Measurements from ENCODE around the gene B4GALT7.

B4GALT7 gene

DNA sequence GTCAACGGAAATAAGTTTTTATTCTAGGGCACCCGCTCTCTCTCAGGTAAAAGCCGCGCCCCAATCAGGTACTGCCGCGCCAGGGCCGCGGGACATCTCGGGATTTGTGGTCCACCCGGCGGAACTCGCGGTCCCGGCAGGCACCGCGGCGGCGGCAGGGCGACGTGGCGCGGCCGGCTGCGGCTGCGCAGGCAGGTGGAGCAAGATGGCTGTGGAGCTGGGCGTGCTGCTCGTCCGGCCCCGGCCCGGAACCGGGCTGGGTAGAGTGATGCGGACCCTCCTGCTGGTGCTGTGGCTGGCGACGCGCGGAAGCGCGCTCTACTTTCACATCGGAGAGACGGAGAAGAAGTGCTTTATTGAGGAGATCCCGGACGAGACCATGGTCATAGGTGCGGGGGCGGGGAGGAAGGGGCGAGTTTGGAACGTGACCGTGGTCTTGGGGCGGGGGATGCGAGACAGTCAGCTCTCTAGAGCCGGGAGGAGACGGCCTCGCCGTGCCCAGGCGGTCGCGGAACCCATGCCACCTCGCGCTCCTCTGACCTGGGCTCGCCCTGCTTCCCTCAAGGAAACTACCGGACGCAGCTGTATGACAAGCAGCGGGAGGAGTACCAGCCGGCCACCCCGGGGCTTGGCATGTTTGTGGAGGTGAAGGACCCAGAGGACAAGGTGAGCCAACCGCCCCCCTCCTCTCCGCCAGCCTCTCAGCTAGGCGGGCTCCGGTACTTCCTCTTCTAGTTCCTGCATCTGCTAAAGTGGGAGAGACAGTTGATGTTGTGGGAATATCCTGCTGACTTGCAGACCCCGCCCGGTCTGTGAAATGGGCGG is 7.7 kb upstream of the B4GALT7 start, which contains the start of gene TMED9:
Gene TMED9, plus strand, starts transcription at position 194 of the 825 bp plus-strand sequence. Its CDS starts 12 bp downstream, at position 206.
- H3K36me3 ChIP-seq (ENCODE audit: insufficient read depth, low read length): peaks cover 37% of the 10 kb centered on the region
- H3K27ac ChIP-seq (ENCODE audit: low read length): peak within 1 kb of the TSS; percentile 83
- peaks cover 26% of the 10 kb centered on the region for H3K4me1 ChIP-seq (ENCODE audit: insufficient read depth, low read length)
- no peaks in the 10 kb centered on the region for H3K27me3 ChIP-seq (ENCODE audit: insufficient read depth, low read length, poor library complexity)
- H3K4me3 ChIP-seq (ENCODE audit: low read depth in 1 of 2, low read length in 2 of 2): peak within 1 kb of the TSS; percentile 65 to 85
- peak; percentile 85 for DNase-seq
- H2AFZ ChIP-seq (ENCODE audit: low read depth, low read length): peak within 1 kb of the TSS; percentile 86
- H3K4me2 ChIP-seq (ENCODE audit: insufficient read depth, low read length): peak within 1 kb of the TSS; percentile 83
- ATAC-seq (ENCODE audit: insufficient read depth, low read depth): peak; percentile 98
- TF ChIP-seq, protein P1, sequence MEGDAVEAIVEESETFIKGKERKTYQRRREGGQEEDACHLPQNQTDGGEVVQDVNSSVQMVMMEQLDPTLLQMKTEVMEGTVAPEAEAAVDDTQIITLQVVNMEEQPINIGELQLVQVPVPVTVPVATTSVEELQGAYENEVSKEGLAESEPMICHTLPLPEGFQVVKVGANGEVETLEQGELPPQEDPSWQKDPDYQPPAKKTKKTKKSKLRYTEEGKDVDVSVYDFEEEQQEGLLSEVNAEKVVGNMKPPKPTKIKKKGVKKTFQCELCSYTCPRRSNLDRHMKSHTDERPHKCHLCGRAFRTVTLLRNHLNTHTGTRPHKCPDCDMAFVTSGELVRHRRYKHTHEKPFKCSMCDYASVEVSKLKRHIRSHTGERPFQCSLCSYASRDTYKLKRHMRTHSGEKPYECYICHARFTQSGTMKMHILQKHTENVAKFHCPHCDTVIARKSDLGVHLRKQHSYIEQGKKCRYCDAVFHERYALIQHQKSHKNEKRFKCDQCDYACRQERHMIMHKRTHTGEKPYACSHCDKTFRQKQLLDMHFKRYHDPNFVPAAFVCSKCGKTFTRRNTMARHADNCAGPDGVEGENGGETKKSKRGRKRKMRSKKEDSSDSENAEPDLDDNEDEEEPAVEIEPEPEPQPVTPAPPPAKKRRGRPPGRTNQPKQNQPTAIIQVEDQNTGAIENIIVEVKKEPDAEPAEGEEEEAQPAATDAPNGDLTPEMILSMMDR (IDR thresholded peaks at IDR 0.05; ENCODE audit: borderline replicate concordance, extremely low read depth, low read length, poor library complexity, severe bottlenecking): no peak
- H3K9me3 ChIP-seq (ENCODE audit: insufficient read depth, low read length, severe bottlenecking): no peaks in the 10 kb centered on the region
- peaks cover 24% of the 10 kb centered on the region for H3K79me2 ChIP-seq (ENCODE audit: insufficient read depth, low read length)
- H3K9ac ChIP-seq (ENCODE audit: low read depth, low read length): peak within 1 kb of the TSS; percentile 89
- peaks cover 11% of the 10 kb centered on the region for H4K20me1 ChIP-seq (ENCODE audit: insufficient read depth, low read length)

DNA sequence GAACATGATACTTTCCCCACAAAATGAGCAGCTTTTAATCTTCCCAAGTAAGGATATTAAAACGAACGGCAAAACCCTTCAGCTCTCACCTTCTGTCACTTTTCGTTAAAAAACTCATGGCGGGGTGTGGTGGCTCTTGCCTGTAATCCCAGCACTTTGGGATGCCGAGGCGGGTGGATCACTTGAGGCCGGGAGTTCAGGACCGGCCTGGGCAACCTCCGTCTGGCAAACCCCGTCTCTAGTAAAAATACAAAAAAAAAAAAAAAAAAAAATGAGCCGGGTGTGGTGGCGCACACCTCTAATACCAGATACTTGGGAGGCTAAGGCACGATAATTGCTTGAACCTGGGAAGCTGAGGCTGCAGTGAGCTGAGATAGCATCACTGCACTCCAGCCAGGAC is 7.0 kb upstream of the B4GALT7 start:
- Histone ChIP-seq H3K27me3 (ENCODE audit: insufficient read depth, low read length, poor library complexity) (no peaks in the 10 kb centered on the region), H3K27ac (ENCODE audit: low read length) (peak overlapping the region; percentile 83), H3K4me1 (ENCODE audit: insufficient read depth, low read length) (peaks cover 26% of the 10 kb centered on the region), H3K36me3 (ENCODE audit: insufficient read depth, low read length) (peaks cover 37% of the 10 kb centered on the region), H3K4me3 (ENCODE audit: low read depth in 1 of 2, low read length in 2 of 2) (peak overlapping the region; percentile 65 to 85), H2AFZ (ENCODE audit: low read depth, low read length) (no peak overlapping the region), H3K9ac (ENCODE audit: low read depth, low read length) (peak overlapping the region; percentile 89), H4K20me1 (ENCODE audit: insufficient read depth, low read length) (peaks cover 11% of the 10 kb centered on the region), H3K4me2 (ENCODE audit: insufficient read depth, low read length) (peak overlapping the region; percentile 83), H3K79me2 (ENCODE audit: insufficient read depth, low read length) (peaks cover 24% of the 10 kb centered on the region), H3K9me3 (ENCODE audit: insufficient read depth, low read length, severe bottlenecking) (no peaks in the 10 kb centered on the region)
- no peak for DNase-seq
- TF ChIP-seq, protein P1 (IDR thresholded peaks at IDR 0.05; ENCODE audit: borderline replicate concordance, extremely low read depth, low read length, poor library complexity, severe bottlenecking): no peak
- no peak for TF ChIP-seq EZH2 (IDR thresholded peaks at IDR 0.05; ENCODE audit: borderline replicate concordance, low read depth, low read length, severe bottlenecking)
- ATAC-seq (ENCODE audit: insufficient read depth, low read depth): no peak

DNA sequence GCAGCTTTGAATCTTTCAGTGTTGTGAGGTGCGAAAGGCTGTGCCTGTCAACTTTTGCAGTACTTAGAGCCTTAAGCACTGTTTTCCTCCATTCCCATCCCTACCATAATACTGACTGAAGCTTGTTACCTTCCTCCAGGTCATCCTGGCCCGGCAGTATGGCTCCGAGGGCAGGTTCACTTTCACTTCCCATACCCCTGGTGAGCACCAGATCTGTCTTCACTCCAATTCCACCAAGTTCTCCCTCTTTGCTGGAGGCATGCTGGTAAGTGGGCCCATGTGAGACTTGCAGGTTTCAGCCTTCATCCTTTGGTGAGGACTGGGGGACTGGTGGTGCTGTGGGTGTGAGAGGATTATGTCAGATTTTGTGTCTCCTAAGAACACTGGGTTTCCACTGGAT is 6.4 kb upstream of the B4GALT7 start:
- no peak overlapping the region for H2AFZ ChIP-seq (ENCODE audit: low read depth, low read length)
- no peak overlapping the region for H3K9ac ChIP-seq (ENCODE audit: low read depth, low read length)
- H3K4me2 ChIP-seq (ENCODE audit: insufficient read depth, low read length): peak overlapping the region; percentile 83
- ATAC-seq (ENCODE audit: insufficient read depth, low read depth): no peak
- peaks cover 26% of the 10 kb centered on the region for H3K4me1 ChIP-seq (ENCODE audit: insufficient read depth, low read length)
- H3K36me3 ChIP-seq (ENCODE audit: insufficient read depth, low read length): peaks cover 37% of the 10 kb centered on the region
- TF ChIP-seq EZH2 (IDR thresholded peaks at IDR 0.05; ENCODE audit: borderline replicate concordance, low read depth, low read length, severe bottlenecking): no peak
- TF ChIP-seq, protein P1 (IDR thresholded peaks at IDR 0.05; ENCODE audit: borderline replicate concordance, extremely low read depth, low read length, poor library complexity, severe bottlenecking): no peak
- H3K27ac ChIP-seq (ENCODE audit: low read length): no peak overlapping the region
- no peaks in the 10 kb centered on the region for H3K9me3 ChIP-seq (ENCODE audit: insufficient read depth, low read length, severe bottlenecking)
- H4K20me1 ChIP-seq (ENCODE audit: insufficient read depth, low read length): peaks cover 11% of the 10 kb centered on the region
- H3K27me3 ChIP-seq (ENCODE audit: insufficient read depth, low read length, poor library complexity): no peaks in the 10 kb centered on the region
- H3K4me3 ChIP-seq (ENCODE audit: low read depth in 1 of 2, low read length in 2 of 2): peak overlapping the region in 1 of 2 experiments; percentile 85; a peak in 1 of 4 replicates
- DNase-seq: no peak
- H3K79me2 ChIP-seq (ENCODE audit: insufficient read depth, low read length): peaks cover 24% of the 10 kb centered on the region
